NK-92 (cell line): ENCODE data around the gene API5.
"Not testable (repeated sequence)": the region's sequence is repeated elsewhere in the genome, so short reads cannot be mapped to it uniquely, and the experiment has no call there.

Experiments
- DNase-seq: peaks from one replicate; lab custom pipeline; 2025; ENCODE audit not compliant: unreplicated experiment; lab: John Stamatoyannopoulos, UW

API5 gene

DNA sequence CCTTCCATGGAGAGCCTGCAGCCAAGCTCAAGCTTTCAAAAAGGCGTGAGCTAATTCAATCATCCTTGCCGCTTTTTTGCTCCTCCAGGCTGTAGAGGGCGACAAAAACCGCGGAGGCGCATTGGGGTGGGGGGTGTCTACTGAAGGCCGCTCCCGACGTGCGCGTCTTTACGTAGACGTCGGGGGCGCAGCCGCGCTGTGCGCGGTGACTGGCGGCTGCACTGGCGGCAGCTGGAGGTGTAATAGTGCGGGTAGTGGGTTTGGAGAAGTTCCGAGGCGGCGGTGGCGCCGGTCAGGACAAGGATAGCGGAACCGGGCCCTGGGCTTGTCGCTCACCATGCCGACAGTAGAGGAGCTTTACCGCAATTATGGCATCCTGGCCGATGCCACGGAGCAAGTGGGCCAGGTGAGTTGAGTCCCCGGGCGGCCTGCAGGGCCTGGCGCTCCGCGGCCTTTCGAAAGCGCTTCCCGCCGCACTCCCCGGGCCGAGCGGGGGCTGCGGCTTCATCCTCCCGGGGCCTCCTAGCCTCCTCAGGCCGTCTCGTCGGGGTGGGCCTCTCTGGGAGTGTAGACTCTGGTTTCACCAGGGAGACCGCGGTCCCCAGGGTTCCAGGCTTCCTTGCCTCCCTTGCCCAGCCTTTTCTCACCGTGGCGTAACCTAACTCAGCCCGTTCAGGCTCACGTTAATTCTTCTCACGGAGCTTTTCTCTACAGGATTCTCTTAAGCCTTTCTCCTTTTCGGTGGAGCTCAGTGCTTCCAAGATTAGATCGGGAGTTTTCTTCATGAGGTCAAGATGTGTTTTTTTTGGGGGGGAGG lies at the start of gene API5:
Gene API5 (plus strand): TSS at position 206 of the 817 bp plus-strand sequence. CDS start 132 bp downstream, at position 338.
- DNase-seq: peak; percentile 39

DNA sequence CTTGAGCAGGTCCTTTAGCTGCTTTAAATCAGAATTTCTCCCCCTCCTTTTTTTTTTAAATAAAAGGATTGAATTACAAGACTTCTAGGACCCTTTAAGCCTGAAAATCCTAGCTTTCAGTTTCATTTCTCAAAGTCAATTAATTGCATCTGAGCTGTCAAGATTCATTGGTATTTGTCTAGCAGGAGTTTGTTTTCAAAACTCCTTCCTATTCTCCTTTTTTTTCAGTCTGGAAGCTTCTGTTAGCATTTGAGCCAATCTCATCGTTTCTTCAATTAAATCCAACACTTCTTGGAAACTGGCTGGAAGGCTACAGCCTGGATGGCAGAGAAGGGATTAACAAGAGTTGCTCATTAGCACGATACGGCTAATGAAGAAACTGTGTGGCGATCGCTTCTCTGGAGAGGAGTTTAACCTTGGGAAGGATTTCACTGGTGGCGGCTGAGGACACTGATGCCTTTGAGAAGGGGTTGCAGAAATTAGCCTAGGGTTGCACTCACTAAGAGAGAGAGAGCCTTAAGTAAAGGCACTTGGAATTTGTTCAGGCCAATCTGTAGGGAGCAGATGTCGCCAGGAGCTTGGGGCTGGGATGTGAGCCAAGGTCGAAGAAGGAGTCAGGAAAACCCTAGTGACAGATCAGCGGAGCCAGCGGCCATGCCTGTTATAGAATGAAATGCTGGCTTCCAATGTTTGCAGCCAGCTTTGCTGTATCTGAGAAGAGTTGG lies 43.8 kb upstream of the API5 start:
- DNase-seq: no peak

DNA sequence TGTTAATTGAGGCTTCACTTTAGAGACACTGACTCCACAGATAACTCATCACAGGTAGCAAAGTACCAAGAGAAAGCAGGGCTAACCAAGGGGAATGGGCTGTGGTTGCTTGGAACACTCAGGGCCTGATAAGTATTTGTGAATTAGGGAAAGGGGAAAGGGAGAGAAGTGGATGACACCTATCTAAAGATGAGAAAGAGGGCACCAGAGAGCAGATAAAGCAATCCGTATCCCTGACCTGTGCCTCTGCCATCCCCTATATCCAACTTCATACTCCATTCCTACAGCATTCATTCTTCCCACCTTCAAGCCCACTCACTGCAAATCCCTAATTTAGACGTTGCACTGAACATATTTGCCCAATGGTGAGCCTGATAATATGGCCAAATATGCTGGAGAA lies 43.0 kb upstream of the API5 start:
- DNase-seq: no peak

DNA sequence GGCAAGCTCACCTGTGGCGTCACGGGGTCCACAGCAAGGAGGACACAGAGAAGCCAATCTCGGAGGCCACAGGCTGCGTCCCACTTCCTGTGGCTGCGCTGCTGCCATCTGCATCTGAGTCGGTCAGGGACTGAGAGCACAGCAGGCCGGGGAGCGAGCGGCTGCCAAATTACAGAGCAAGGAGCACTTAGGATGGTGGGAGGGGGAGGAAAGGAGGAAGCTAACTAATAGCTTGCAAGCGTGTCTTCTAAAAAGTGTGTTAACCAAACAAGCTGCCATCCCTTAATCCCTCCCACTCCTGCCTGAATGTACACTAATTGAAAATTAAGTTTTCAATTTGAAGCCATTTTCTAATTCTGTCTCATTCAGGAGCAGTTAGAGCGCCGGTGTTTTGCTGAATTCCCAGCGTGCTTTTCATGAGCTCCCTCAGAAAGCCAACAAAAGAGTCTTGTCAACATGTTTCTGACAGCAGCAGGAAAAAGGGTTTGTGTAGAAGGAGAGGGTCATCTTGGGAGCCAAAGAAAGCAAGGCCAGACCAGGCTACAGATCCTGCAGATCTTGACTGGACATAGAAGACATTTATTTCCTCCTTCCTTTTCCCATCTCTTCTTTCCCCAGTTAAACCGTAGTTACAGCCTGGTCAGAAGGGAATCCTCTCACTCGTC lies 42.4 kb upstream of the API5 start:
- no peak for DNase-seq

DNA sequence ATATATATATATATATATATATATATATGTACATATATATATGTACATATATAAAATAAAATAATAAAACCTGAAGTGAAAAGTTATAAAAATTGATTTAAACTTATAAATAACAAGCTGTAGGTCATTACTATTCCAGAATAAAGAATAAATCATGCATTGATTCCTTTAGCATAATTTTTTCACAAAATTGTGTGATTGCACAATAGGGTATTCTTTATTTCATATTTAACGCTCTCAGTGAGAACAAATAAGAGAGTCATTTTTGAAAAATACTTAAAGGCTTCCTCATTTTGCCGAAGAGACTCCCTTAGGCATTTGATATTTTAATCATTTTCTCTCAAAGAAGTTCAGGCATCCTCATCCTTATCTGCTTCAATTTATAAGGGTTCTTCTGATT lies 41.3 kb upstream of the API5 start:
- no peak for DNase-seq

DNA sequence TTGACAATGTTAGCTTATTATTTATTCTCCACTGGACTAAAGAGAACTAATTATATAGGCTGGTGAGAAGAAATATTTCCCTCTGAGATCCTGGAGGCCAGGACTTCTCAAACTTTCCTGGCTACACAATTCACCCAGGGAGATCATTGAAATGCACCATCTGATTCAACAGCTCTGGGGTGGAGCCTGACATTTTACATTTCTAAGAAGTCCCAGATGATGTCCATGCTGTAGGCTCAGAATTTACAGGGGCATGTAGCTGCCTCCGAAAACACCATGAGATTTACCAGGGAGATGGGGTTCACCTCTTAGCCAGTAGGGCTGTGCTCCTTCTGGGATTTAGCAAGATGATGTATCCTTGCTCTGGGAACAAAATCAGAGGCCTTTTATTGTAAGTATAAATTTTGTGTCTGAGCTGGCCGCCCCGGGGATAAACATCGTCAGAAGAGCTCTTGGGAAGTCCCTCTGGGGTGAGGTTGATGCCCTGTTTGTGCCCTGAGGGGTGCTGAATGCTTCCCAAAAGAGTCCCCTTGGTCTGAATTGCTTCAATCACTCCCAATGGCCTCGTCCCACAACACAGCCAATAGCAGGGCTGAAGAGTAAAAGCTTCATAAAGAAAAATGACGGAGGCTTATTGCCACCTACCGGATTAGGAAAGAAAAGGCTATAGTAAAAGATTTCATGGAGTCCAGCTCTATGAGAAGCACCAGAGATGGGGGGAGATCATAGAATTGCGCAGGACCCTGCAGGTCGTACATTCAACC lies 33.4 kb upstream of the API5 start:
- no peak for DNase-seq

DNA sequence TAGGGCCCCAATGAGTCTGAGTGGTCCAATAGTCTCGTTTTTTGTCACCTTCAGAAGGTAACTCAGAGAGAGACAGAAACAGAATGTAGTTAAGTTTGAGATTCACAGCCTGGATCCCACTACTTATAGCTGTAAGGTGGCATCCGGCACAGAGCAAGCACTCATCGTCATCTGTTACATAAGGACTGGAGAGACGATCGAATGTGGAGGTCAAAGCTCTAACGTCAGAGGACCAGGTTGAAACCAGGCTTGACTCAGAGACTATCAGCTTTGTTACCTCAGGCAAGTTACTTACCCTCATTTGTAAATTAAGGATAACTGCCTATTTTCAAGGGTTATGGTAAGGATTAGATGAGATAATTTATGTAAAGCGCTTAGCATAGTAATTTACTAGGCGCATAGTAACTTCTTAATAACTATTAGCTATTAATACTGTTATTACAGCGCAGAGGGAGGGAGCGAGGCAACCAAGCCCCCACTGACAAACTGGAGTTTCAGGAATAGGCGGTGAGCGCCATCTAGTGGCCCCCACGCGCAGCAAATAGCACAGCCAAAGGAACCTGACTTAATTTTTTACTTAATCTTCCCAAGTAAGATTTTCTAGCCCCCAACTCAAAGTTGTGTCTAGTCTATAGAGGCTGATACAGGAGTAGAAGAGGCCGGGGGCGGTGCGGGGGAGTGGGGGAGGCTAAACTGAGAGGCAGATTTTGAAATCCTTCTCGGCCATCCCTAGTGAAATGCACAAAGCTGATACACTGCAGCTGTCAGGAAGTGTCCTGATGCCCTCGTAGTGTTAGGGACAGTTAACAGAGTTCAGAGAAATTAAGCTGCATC lies 29.0 kb upstream of the API5 start:
- no peak for DNase-seq

DNA sequence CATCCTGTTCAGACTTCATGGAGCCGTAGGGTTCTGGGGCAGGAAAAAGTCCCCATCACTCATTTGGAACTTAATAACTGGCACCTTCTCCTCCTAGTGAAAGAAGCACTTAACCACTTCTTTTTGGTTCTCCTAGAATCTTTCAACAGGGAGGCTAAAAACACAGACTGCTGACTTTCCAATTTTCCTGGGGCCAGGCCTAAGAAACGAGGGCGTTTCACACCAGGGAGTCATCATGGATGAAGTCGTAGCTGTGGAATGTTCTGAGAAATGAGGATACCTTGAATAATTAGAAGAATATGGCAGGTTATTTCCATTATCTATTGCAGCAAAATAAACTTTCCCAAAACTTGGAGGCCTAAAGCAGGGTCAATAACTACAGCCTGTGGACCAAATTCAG lies 26.0 kb upstream of the API5 start:
- no peak for DNase-seq

DNA sequence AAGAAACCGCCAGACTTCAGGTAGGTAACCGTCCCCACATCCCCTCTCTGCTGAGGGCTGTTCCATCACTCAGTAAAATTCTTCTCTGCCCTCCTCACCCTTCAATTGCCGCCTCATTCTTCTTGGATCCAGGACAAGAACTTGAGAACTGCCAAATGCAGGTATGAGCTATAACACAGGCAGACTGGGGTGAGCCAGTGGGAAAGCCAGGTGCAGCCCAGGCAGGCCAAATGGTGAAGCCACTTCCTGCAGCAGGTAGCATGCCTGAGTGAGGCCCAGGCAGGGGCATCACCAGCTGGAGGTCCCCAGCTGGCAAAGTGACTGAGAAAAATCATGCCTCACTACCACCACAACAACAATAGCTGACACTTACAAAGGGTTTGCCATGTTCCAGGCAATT lies 22.4 kb upstream of the API5 start:
- DNase-seq: no peak

DNA sequence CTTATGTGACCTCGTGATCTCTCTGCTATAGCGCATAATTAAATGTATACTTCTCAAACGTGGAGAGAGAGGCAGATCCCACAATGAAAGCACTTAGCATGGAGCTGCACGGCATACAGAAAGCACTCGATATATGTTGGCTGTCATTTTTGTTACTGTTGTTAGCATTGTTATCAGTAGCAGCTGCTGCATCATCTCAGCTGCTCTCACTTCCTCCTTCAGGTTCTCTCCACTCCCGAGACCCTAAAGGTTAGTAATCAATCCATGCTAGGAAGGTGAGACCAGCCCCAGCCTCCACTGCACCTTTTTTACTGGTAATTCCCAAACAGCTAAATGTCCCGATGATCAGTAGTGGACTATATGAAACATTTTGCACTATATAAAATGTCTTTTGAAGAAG lies 13.4 kb upstream of the API5 start:
- no peak for DNase-seq

DNA sequence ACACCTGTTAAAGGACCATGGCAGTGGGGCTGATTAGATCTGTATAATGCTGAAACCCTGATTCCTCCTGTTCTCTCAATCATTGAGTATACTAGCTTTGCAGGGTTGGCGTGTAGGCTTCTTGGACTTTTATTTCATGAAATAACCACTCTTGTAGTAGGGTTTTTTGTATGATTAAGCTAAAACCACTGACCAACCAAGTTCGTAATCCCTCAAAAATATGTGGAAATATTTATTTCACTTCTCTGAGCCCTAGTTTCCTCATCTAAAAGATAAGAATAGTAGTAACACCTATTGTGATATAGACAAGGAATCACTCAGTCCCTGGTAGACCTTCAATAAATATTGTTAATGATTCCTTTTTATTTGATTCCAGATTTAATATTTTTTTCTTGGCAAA lies 4.2 kb downstream of the API5 start:
- DNase-seq: no peak

DNA sequence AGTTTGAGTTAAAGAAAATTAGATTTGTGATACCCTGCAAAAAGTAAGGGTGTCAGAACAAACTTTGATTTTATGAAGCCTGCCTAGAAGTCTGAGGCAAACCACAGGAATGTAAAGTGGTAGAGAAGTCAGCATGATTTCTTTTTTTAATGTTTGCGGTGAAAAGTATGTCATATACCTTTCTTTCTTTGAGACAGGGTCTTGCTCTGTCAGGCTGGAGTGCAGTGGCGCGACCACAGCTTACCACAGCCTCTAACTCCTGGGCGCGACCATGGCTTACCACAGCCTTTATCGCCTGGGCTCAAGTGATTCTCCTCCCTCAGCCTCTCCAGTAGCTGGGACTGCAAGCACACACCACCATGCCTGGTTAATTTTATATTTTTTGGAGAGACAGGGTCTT lies 4.7 kb downstream of the API5 start:
- DNase-seq: no peak

DNA sequence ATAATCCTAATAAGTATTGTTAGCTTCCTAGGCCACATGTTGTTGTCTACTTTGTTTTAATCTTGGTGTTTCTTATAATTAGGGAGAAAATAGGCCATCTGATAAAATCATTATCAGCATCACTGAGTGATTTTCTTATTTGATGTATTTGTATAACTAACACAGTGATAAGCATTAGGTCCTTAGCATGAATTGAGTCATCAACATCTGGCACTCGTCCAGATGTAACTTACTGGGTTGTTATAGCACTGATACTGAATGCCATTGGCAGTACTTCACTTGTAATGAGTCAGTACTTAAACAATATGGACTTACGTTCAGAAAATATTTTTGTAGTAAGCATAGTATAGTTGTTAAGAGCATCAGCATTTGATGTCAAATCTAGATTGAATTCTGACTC lies 16.2 kb downstream of the API5 start:
- DNase-seq: no peak

DNA sequence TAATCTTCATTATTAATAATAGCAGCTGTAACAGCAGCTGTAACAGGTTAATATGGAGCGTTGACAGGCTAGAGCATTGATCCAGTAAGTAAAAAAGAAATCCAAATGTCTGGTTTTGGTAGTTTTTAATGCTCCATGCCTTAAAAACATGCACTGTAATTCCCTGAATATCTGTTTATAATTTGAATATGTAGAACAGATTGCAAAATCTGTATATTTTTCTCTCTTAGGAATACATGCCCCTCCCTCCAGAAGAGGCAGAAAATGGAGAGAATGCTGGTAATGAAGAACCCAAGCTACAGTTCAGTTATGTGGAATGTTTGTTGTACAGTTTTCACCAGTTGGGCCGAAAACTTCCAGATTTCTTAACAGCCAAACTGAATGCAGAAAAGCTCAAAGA lies 16.7 kb downstream of the API5 start:
- DNase-seq: no peak

DNA sequence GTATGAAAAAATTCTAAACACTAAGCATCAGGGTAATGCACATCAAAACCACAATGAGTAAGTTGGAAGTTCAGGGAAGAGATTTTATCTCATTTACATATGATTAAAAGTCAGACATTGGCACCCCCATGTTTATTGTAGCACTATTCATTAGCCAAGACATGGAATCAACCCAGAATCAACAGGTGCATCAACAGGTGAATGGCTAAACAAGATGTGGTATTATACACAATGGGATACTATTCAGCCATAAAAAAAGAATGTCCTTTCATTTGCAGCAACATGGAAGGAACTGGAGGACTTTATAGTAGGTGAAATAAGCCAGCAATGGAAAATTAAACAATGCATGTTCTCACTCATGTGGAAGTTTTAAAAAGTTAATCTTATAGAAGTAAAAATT lies 29.4 kb downstream of the API5 start:
- DNase-seq: no peak

DNA sequence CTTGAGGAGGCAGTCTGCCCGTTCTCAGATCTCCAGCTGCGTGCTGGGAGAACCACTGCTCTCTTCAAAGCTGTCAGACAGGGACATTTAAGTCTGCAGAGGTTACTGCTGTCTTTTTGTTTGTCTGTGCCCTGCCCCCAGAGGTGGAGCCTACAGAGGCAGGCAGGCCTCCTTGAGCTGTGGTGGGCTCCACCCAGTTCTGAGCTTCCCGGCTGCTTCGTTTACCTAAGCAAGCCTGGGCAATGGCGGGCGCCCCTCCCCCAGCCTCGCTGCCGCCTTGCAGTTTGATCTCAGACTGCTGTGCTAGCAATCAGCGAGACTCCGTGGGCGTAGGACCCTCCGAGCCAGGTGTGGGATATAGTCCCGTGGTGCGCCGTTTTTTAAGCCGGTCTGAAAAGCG lies 39.6 kb downstream of the API5 start:
- not testable (repeated sequence) for DNase-seq

DNA sequence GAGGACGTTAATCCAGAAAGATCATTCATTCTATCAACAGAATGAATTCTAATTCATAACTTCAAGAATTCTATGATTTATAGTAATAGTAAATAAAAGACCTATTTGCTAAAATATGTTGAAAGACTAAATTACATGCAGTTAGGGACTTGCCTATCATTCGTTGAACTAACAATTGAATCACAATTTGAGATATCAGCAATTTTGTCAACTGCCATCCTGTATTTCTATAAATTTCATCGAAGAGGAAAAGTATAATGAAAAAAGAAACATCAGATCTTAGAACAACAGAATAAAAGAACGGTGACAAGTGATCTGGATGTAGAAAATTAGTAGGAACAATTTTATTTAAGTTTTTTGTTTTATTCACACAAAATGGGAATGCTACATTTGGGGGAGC lies 42.5 kb downstream of the API5 start:
- DNase-seq: no peak

DNA sequence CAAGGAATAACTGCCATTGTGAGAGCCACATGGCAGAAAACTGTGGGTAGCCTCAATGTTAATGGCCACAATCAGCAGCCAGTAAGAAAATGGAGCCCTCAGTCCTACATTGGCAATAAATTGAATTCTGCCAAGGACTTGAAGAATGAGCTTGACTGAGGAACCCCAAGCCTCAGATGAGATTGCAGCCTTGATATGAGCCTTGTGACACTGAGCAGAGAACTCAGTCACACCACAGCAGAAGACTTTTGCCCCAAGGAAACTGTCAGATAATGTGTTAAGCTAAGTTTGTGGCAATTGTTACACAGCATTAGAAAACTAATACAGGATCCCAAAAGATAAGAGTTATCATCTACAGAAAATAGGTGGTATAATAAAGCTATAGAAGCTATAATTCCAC lies 44.5 kb downstream of the API5 start:
- DNase-seq: no peak

DNA sequence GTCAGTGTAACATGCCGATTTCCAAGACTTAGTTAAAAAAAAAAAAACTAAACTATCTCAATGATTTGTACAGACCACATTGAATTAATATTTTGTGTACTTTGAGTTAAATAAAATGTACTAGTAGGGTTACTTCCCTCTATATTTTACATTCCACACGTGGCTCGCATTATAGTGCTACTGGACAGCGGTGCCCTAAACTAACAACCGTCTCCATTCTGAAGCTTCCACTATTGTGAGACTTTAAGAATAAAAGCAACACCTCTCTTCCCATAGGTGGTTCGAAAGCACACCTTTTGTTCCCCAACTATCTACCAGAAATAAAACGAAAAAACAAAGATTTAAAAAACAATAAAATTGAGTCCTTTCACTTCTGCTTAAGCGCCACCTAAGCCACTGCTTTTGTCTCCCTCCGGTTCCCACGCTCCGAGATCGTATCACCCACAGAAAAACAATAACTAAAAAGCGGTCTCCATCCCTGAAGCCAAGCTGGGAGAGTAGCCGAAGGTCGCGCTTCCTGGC lies 46.5 kb downstream of the API5 start:
- no peak for DNase-seq

DNA sequence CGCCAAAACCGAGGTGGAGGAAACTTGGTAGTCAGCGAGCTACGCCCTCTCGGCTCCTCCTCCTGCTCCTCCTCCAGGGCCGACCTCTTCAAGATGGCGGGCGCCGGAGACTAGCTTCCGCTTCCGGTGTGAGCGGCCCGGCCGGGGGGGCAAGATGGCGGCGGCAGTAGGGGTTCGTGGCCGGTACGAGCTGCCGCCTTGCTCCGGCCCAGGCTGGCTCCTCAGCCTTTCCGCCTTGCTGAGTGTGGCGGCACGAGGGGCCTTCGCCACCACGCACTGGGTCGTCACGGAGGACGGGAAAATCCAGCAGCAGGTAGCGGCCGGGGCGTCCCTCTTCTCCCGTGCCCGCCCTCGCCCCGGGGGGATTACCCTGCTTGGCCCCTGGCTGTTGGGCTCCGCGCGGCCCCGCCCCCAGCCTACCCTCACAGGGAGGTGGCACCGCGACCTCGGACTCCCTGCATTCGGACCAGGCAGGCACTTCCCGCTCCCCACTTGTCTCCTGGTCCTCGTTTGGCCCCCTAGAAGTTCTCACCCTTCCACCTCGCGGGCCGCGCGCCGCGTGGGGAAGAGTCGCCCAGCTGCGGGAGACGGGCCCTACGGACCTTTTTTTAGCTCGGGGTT lies 47.1 kb downstream of the API5 start, which contains the start of gene TTC17:
Gene TTC17 (plus strand): TSS at position 120 of the 621 bp plus-strand sequence. CDS start 35 bp downstream, at position 155.
- DNase-seq: peak; percentile 48
